Measurements from ENCODE around the gene ABTB2.

DNA sequence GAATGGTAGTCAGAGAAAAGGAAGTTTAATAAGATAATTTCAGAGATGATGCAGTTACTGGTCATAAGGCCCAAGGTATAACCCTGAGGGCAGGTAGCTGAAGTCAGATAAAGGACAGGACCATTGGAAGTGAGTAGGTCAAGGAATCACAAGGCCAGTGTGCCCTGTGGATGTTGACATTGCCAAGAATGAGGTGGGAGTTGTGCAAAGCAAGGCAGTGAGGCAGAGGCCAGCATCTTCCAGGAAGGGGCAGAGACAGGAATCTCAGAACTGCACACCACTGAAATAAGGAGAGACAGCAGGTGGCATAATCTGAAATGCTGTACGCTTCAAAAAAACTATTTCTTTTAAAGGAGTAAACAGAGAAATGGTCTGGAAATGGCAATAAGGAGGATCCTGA is 61.4 kb downstream of the ABTB2 start:
- TF ChIP-seq, protein P1, sequence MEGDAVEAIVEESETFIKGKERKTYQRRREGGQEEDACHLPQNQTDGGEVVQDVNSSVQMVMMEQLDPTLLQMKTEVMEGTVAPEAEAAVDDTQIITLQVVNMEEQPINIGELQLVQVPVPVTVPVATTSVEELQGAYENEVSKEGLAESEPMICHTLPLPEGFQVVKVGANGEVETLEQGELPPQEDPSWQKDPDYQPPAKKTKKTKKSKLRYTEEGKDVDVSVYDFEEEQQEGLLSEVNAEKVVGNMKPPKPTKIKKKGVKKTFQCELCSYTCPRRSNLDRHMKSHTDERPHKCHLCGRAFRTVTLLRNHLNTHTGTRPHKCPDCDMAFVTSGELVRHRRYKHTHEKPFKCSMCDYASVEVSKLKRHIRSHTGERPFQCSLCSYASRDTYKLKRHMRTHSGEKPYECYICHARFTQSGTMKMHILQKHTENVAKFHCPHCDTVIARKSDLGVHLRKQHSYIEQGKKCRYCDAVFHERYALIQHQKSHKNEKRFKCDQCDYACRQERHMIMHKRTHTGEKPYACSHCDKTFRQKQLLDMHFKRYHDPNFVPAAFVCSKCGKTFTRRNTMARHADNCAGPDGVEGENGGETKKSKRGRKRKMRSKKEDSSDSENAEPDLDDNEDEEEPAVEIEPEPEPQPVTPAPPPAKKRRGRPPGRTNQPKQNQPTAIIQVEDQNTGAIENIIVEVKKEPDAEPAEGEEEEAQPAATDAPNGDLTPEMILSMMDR (IDR thresholded peaks at IDR 0.05; ENCODE audit: poor library complexity, severe bottlenecking) = no peak
- TF ChIP-seq EZH2 (IDR thresholded peaks at IDR 0.05; ENCODE audit: borderline replicate concordance, insufficient read depth, low read length, poor library complexity, severe bottlenecking) = no peak
- no peak for TF ChIP-seq RAD21 (conservative IDR thresholded peaks at IDR 0.05)
- TF ChIP-seq, protein P2, sequence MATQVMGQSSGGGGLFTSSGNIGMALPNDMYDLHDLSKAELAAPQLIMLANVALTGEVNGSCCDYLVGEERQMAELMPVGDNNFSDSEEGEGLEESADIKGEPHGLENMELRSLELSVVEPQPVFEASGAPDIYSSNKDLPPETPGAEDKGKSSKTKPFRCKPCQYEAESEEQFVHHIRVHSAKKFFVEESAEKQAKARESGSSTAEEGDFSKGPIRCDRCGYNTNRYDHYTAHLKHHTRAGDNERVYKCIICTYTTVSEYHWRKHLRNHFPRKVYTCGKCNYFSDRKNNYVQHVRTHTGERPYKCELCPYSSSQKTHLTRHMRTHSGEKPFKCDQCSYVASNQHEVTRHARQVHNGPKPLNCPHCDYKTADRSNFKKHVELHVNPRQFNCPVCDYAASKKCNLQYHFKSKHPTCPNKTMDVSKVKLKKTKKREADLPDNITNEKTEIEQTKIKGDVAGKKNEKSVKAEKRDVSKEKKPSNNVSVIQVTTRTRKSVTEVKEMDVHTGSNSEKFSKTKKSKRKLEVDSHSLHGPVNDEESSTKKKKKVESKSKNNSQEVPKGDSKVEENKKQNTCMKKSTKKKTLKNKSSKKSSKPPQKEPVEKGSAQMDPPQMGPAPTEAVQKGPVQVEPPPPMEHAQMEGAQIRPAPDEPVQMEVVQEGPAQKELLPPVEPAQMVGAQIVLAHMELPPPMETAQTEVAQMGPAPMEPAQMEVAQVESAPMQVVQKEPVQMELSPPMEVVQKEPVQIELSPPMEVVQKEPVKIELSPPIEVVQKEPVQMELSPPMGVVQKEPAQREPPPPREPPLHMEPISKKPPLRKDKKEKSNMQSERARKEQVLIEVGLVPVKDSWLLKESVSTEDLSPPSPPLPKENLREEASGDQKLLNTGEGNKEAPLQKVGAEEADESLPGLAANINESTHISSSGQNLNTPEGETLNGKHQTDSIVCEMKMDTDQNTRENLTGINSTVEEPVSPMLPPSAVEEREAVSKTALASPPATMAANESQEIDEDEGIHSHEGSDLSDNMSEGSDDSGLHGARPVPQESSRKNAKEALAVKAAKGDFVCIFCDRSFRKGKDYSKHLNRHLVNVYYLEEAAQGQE (IDR thresholded peaks at IDR 0.05; ENCODE audit: borderline replicate concordance) = no peak
- no peak for TF ChIP-seq MXI1 (conservative IDR thresholded peaks at IDR 0.05; ENCODE audit: poor library complexity, severe bottlenecking)

All from neural cell (in vitro differentiated cells).